Aorta (tissue), 5 donors: Measurements from ENCODE around the gene TEDC1. TPM values are rescaled to one million over a fixed set of nuclear protein-coding genes. Genes with fewer than 3 reads are reported as not detected.
A peak's percentile ranks its signal among the peaks of the same experiment; 100 is the strongest.

ENCODE experiments used
- ATAC-seq: fragments of 200-7000 bp; cut with Tn5 transposase; one replicate; pipeline ENCODE4 v1.9.1; 2022; ENCODE audit warnings: moderate library complexity; ENCODE audit not compliant: low FRiP score
- DNase-seq, 2 donors: peaks; one replicate each; pipeline ENCODE4 v3.0.0-alpha.2; 2020
- H3K27ac ChIP-seq, 2 donors: one replicate each; pipeline ENCODE4 v1.5.1; 2013; ENCODE audit warnings: low read length in 2 of 2, mild to moderate bottlenecking in 2 of 2, moderate library complexity in 2 of 2, control low read depth in 1 of 2, inconsistent platforms in 1 of 2, low read depth in 1 of 2
- H3K27me3 ChIP-seq, 2 donors: one replicate each; pipeline ENCODE4 v1.6.1; 2013; ENCODE audit warnings: control low read depth in 1 of 2, low read length in 1 of 2, mild to moderate bottlenecking in 1 of 2, moderate library complexity in 1 of 2; ENCODE audit not compliant: insufficient read depth in 2 of 2, control insufficient read depth in 1 of 2
- H3K36me3 ChIP-seq, 2 donors: one replicate each; pipeline ENCODE4 v1.6.1; 2013; ENCODE audit warnings: control low read depth in 1 of 2, low read length in 1 of 2, mild to moderate bottlenecking in 1 of 2; ENCODE audit not compliant: insufficient read depth in 2 of 2, control insufficient read depth in 1 of 2
- H3K4me1 ChIP-seq, 2 donors: one replicate each; pipeline ENCODE4 v1.6.1; 2013; ENCODE audit warnings: low read length in 2 of 2, control low read depth in 1 of 2, mild to moderate bottlenecking in 1 of 2, moderate library complexity in 1 of 2; ENCODE audit not compliant: insufficient read depth in 2 of 2, control insufficient read depth in 1 of 2
- H3K4me3 ChIP-seq, 2 donors: one replicate each; pipeline ENCODE4 v1.5.1; 2013; ENCODE audit warnings: low read length in 2 of 2, control low read depth in 1 of 2, mild to moderate bottlenecking in 1 of 2
- H3K9me3 ChIP-seq: one replicate; pipeline ENCODE4 v1.6.1; 2013; ENCODE audit warnings: mild to moderate bottlenecking, low read length; ENCODE audit not compliant: control insufficient read depth
- WGBS, 2 donors: extraction: QIAGEN DNeasy Blood & Tissue Kit; methylation state at CpG; one replicate each; pipeline ENCODE4 v1.1.7; 2013; 5-methylcytosine and 5-hydroxymethylcytosine counted together
- intact Hi-C, 2 donors: fragments of 100-400 bp; cut with DNase I; formaldehyde crosslinking; loops; one replicate each; pipeline versions ENCODE4 v1.14.2 to v1.15.0; 2022
- polyA plus RNA-seq, 2 donors: library from polyadenylated mRNA; stranded (reverse); fragments of 200-250 nt; gene quantifications; one replicate each; pipeline ENCODE4 v1.2.3, GENCODE V29; 2013
- total RNA-seq, 2 donors: library from RNA; stranded (reverse); fragmentation: NEBNext Ultra II Directional; extraction: Animal tissue kit (Norgen Biotek cat#: 25700); gene quantifications; one replicate each; pipeline ENCODE4 v1.2.1, GENCODE V29; 2021
- donor health status: healthy with polysubstance abuse.
- donor health status: Bipolar disorder and iron deficiency.
- donor health status: DM: no; HTN: no; CAD: no.
- donor health status: DM: no; HTN: no; CAD: no.
- donor health status: DM: yes; HTN: yes; CAD: no.

The TEDC1 gene
- total and polyA plus RNA-seq, 4 donors = 8.6 to 33.8 (median 20.1) TPM

DNA sequence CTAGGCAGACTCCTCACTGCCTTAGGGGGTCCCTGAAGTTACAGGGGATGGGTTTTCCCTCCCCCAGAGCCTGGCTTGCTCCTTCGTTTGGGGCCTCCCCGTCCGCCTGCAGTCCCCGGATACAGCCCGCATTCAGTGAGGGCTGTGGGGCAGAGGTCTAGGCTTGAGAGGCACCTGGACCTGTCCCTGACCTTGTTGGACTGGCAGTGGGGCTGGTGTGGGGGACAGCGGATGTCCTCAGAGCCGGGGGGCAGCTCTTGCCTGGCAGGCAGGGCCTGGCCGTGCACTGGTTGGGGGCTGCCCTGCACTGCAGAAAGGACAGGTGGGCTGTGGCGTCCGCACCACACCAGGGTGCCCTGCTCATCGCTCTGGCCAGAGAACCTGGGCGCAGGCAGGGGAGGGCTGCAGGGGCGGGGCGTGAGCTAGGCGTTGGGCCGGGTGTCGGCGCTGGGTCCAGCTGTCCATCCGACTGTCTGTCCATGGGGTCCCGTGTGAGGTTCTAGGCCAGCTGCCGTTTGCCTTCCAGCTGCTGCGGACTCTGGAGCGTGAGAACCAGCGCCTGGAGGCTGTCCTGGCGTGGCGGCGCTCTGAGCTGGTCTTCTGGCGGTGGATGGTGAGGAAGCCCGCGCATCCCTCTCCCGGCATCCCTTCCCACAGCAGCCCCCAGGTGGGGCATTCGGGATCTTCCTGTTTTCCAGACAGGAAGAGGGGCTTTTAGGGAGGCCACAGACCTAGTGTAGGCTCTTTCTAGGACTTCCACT is 6.0 kb downstream of the TEDC1 start:
- no peak overlapping the region for H3K4me3 ChIP-seq
- no peak overlapping the region for H3K27ac ChIP-seq
- WGBS, 2 donors = 95% methylated on average over 32 of the region's 32 CpGs
- no peaks in the 10 kb centered on the region for H3K36me3 ChIP-seq
- H3K27me3 ChIP-seq = no peaks in the 10 kb centered on the region
- intact Hi-C loops = no loop called here
- ATAC-seq (no peak), DNase-seq (peak; percentile 43 to 76)
- no peaks in the 10 kb centered on the region for H3K4me1 ChIP-seq
- no peaks in the 10 kb centered on the region for H3K9me3 ChIP-seq

DNA sequence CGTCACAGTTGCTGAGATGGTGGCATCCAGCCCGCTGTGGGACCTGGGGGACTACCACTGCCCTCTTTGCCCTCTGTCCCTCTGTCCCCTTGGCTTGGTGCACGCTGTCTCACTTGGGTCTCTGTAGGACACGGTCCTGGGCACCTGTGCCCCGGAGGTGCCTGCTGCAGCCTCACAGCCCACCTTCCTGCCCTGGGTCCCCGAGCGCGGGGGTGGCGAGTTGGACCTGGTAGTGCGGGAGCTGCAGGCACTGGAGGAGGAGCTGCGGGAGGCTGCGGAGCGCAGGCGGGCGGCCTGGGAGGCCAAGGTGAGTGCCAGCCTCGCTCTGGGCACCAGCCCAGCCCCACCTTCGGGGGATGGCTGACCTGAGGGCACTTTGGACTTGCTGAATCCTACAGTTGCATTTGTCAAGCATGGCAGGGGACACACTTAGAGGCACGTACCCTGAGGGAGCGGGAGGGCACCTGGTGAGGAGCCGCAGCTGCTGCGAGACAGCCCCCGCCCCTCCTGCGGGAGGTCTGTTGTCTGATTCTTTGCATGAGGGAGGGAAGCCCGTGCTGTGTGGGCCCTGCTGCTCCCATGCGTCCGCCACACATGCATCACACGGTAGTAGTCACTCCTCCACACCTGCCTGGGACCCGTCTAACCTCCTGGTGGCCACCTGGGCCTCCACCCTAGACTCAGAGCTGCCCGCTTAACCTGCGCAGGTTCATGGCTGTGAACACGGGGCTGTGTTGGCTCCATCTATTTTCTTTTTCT is 6.8 kb downstream of the TEDC1 start:
- ATAC-seq (no peak), DNase-seq (peak; percentile 45 to 77)
- H3K9me3 ChIP-seq = no peaks in the 10 kb centered on the region
- H3K36me3 ChIP-seq = no peaks in the 10 kb centered on the region
- 95% methylated on average over 31 of the region's 31 CpGs for WGBS, 2 donors
- intact Hi-C loops = no loop called here
- H3K27me3 ChIP-seq = no peaks in the 10 kb centered on the region
- no peak overlapping the region for H3K4me3 ChIP-seq
- no peaks in the 10 kb centered on the region for H3K4me1 ChIP-seq
- H3K27ac ChIP-seq = no peak overlapping the region

DNA sequence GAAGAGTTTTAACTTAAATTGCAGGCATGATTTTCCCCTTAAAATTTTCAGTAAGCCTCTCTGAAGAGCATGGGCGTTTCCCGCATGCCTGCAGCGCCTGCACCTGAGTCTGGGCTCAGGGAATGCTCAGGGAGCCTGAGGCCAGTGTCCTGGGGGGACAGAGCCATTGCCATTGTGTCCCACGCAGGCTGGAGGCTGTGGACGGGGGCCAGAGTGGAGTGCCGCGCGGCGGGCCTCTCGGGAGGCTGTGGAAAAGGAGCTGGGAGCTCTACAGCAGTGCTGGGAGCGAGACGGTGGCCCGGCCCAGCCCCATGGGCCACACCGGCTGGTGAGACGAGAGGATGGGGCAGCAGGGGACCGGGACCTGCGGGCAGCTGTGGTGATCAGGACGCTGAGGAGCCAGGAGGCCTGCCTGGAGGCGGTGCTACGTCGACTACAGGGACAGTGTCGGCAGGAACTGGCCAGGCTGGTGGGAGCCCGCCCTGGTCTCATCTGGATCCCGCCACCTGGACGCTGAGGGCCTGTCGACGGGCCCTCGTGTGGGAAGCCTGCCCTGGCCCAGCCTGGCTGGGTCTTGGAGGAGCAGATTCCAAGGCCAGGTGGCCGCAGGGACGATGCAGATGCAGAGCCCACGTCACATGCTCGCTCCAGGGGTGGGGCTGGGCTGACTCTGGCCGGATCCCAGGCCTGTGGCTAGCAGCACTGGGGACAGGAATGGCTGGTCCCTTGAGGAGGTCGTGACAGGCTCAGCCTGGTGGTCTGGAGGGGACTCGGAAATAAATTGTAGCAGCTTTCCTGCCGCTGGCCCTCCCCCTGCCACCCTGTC is 7.6 kb downstream of the TEDC1 start:
- Histone ChIP-seq H3K27me3 (no peaks in the 10 kb centered on the region), H3K4me3 (no peak overlapping the region), H3K9me3 (no peaks in the 10 kb centered on the region), H3K36me3 (no peaks in the 10 kb centered on the region), H3K4me1 (no peaks in the 10 kb centered on the region), H3K27ac (no peak overlapping the region)
- intact Hi-C loops = no loop called here
- DNase-seq = peak; percentile 47 to 75
- no peak for ATAC-seq
- WGBS, 2 donors = 91 to 93% methylated on average over 36 of the region's 36 CpGs

DNA sequence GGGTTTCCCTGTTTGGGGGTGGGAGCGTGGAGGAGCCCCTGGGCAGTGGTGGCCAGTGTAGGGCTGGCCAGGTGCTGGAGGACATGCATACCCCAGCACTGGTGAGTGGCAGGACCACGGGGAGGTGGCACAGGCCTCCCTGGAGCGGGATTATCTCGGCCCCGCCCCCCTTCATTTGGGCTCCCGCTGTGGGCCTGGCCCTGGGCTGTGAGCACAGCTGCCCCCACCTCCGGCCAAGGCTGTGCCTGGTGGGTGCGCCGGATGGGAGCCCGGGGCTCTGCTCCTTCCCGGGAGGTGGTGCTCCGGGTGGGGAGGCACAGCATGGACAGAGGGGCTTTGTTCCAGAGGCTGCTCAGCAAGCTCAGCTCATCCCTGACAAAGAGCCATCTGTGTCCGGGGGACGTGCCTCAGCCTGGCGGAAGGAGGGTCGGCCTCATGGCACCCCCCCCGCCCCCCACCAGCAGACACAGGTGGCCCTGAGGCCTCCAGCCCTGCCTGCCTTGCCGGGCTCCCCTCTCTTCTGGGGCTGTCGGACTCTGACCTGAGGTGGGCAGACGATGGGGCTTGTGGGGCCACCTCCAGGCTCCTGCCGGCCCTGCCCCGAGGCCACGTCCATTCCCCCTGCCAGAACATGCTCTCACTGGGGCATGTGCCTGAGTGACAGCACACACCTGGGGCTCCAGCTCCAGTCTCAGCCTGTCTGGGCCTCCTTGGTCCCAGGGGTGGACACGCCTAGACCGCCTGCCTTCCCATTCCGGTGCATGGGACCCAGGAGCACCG is 8.4 kb downstream of the TEDC1 start:
- no peak for ATAC-seq
- intact Hi-C loops = no loop called here
- 75 to 82% methylated on average over 26 to 27 of the region's 27 CpGs for WGBS, 2 donors
- Histone ChIP-seq H3K27ac (no peak overlapping the region), H3K4me3 (no peak overlapping the region), H3K27me3 (no peaks in the 10 kb centered on the region), H3K4me1 (no peaks in the 10 kb centered on the region), H3K36me3 (no peaks in the 10 kb centered on the region), H3K9me3 (no peaks in the 10 kb centered on the region)
- DNase-seq = peak; percentile 31 to 75

DNA sequence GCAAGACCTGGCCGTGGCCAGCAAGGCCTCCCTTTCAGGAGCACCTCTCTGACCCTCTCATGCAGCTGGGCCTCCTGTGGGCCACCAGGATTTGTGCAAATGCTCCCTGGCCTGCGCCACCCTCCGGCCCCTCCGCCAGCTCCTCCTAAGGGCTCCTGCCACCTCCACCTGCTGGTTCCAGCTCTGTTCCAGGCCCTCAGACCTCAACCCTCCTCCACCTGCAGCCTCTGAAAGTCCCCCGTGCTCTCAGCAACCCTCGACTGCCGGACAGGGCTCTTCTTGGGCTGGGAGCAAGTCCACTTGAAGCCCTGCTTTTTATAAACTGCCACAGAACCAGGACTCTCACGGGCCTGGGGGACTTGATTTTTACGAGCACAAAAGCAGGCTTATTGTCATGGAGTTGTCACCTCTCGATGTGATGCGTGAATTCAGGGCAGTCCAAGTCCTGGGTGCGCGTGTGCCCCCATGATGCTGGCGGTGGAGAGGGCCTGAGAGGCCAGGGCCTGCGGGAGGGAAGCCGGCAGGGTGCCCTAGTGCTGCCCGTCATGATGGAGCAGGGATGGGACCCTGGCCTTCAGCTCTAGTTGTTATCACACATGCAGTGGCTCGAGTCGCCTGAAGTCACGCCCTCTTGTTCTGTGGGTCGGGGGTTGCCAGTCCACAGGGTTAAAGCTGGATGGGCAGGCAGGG is 9.1 kb downstream of the TEDC1 start:
- H3K36me3 ChIP-seq = no peaks in the 10 kb centered on the region
- H3K9me3 ChIP-seq = no peaks in the 10 kb centered on the region
- no peak for ATAC-seq
- H3K4me3 ChIP-seq = no peak overlapping the region
- H3K27me3 ChIP-seq = no peaks in the 10 kb centered on the region
- 84 to 88% methylated on average over 19 to 21 of the region's 21 CpGs for WGBS, 2 donors
- no peaks in the 10 kb centered on the region for H3K4me1 ChIP-seq
- DNase-seq = peak in 1 of 2 donors; percentile 34
- no peak overlapping the region for H3K27ac ChIP-seq
- intact Hi-C loops = no loop called here

DNA sequence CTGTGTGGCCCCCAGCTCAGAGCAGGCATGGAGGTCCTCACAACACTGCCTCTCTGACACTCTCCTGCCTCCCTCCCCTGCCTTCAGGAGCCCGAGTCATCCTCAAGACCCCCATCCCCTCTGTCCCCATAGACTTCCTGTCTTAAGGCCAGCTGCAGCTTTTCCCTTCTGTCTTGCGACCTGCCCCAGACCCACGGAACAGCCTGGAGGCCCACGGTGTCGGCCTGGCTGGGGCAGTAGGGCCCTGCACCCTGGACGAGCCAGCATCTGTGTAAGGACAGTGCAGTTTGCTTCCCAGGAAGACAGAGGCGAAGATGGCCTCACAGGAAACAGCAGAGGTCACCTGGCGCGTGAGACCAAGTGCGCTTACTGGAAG is 9.7 kb downstream of the TEDC1 start:
- Histone ChIP-seq H3K27ac (no peak overlapping the region), H3K36me3 (no peaks in the 10 kb centered on the region), H3K4me1 (no peaks in the 10 kb centered on the region), H3K4me3 (no peak overlapping the region), H3K9me3 (no peaks in the 10 kb centered on the region), H3K27me3 (no peaks in the 10 kb centered on the region)
- WGBS, 2 donors = 76 to 87% methylated on average over 10 of the region's 10 CpGs
- intact Hi-C loops = no loop called here
- no peak for ATAC-seq
- peak; percentile 35 to 68 for DNase-seq

DNA sequence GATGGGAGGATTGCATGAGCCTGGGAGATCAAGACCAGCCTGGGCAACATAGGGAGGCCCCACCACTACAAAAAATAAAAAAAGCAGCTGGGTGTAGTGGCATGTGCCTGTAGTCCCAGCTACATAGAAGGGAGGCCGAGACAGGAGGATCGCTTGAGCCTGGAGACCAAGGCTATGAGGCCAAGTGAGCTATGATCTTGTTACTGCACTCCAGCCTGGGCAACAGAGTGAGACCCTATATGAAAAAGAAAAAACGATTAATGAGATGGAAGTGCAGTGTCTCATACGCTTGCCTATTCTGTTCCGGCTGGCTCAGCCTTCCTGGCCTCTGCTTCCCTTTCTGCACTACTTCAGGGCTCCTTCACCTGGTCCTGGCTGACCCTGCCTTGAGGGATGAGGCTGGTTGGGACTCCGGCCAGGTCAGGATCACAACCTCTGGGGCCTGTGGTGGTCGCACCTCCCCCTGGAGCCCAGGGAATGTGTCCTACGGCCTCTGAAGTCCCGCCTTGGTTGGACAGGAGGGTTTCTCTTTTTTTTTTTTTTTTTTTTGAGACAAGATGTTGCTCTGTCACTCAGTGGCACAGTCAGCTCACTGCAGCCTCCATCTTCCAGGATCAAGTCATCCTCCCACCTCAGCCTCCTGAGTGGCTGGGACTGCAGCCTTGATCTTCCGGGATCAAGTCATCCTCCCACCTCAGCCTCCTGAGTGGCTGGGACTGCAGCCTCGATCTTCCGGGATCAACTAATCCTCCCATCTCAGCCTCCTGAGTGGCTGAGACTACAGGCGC is 10.7 kb downstream of the TEDC1 start:
- WGBS, 2 donors = 88 to 90% methylated on average over 13 of the region's 13 CpGs

More for the DNA sequence above, 10.7 kb downstream of the TEDC1 start:
- Histone ChIP-seq H3K27ac (no peak overlapping the region), H3K4me3 (no peak overlapping the region), H3K36me3 (no peaks in the 10 kb centered on the region), H3K4me1 (no peaks in the 10 kb centered on the region), H3K27me3 (no peaks in the 10 kb centered on the region), H3K9me3 (no peaks in the 10 kb centered on the region)
- intact Hi-C loops = no loop called here
- ATAC-seq (no peak), DNase-seq (peak; percentile 26 to 73)
